ENCODE results near the gene DOCK1.

The DOCK1 gene

GRCh38 chr10:127462643-127463295, 557.5 kb downstream of the DOCK1 start:
- no peak for TF ChIP-seq CTCF (IDR thresholded peaks at IDR 0.05)
- H3K4me1 ChIP-seq = no peaks in the 10 kb centered on the region
- H3K9ac ChIP-seq = no peak overlapping the region
- H3K36me3 ChIP-seq (ENCODE audit: control insufficient read depth, insufficient read depth, low read length) = no peaks in the 10 kb centered on the region
- no peaks in the 10 kb centered on the region for H3K27me3 ChIP-seq (ENCODE audit: control insufficient read depth, insufficient read depth, low read length)
- H3K27ac ChIP-seq = no peak overlapping the region
- no peaks in the 10 kb centered on the region for H3K9me3 ChIP-seq (ENCODE audit: control insufficient read depth, low read length)
- H3K4me3 ChIP-seq (ENCODE audit: low read depth, low read length) = no peak overlapping the region
- no peak overlapping the region for H2AFZ ChIP-seq
- H3K79me2 ChIP-seq = no peaks in the 10 kb centered on the region
- no peak overlapping the region for H3K4me2 ChIP-seq (ENCODE audit: low read length)

GRCh38 chr10:127463548-127463947, 558.3 kb downstream of the DOCK1 start:
- Histone ChIP-seq H3K9me3 (ENCODE audit: control insufficient read depth, low read length) (no peaks in the 10 kb centered on the region), H3K27me3 (ENCODE audit: control insufficient read depth, insufficient read depth, low read length) (no peaks in the 10 kb centered on the region), H3K27ac (no peak overlapping the region), H3K4me2 (ENCODE audit: low read length) (no peak overlapping the region), H3K4me1 (no peaks in the 10 kb centered on the region), H3K4me3 (ENCODE audit: low read depth, low read length) (no peak overlapping the region), H2AFZ (no peak overlapping the region), H3K79me2 (no peaks in the 10 kb centered on the region), H3K36me3 (ENCODE audit: control insufficient read depth, insufficient read depth, low read length) (no peaks in the 10 kb centered on the region), H3K9ac (no peak overlapping the region)
- no peak for TF ChIP-seq CTCF (IDR thresholded peaks at IDR 0.05)

- H3K36me3 ChIP-seq (ENCODE audit: control insufficient read depth, insufficient read depth, low read length) = no peaks in the 10 kb centered on the region
- H2AFZ ChIP-seq = no peak overlapping the region
- no peak for TF ChIP-seq CTCF (IDR thresholded peaks at IDR 0.05)
- H3K27ac ChIP-seq = no peak overlapping the region
- no peak overlapping the region for H3K4me2 ChIP-seq (ENCODE audit: low read length)
- no peaks in the 10 kb centered on the region for H3K79me2 ChIP-seq
- H3K27me3 ChIP-seq (ENCODE audit: control insufficient read depth, insufficient read depth, low read length) = no peaks in the 10 kb centered on the region
- H3K9me3 ChIP-seq (ENCODE audit: control insufficient read depth, low read length) = no peaks in the 10 kb centered on the region
- H3K4me3 ChIP-seq (ENCODE audit: low read depth, low read length) = no peak overlapping the region
- H3K4me1 ChIP-seq = no peaks in the 10 kb centered on the region
- no peak overlapping the region for H3K9ac ChIP-seq
Observed at GRCh38 chr10:127464561-127464960, 559.3 kb downstream of the DOCK1 start.

GRCh38 chr10:127467811-127468210, 562.6 kb downstream of the DOCK1 start:
- H3K27me3 ChIP-seq (ENCODE audit: control insufficient read depth, insufficient read depth, low read length) = no peaks in the 10 kb centered on the region
- H3K4me2 ChIP-seq (ENCODE audit: low read length) = no peak overlapping the region
- H3K4me1 ChIP-seq = no peaks in the 10 kb centered on the region
- H3K27ac ChIP-seq = no peak overlapping the region
- no peak for TF ChIP-seq CTCF (IDR thresholded peaks at IDR 0.05)
- no peaks in the 10 kb centered on the region for H3K9me3 ChIP-seq (ENCODE audit: control insufficient read depth, low read length)
- H3K36me3 ChIP-seq (ENCODE audit: control insufficient read depth, insufficient read depth, low read length) = no peaks in the 10 kb centered on the region
- no peaks in the 10 kb centered on the region for H3K79me2 ChIP-seq
- H3K9ac ChIP-seq = no peak overlapping the region
- no peak overlapping the region for H3K4me3 ChIP-seq (ENCODE audit: low read depth, low read length)
- H2AFZ ChIP-seq = no peak overlapping the region

- Histone ChIP-seq H2AFZ (no peak overlapping the region), H3K27ac (no peak overlapping the region), H3K9me3 (ENCODE audit: control insufficient read depth, low read length) (no peaks in the 10 kb centered on the region), H3K9ac (no peak overlapping the region), H3K4me3 (ENCODE audit: low read depth, low read length) (no peak overlapping the region), H3K36me3 (ENCODE audit: control insufficient read depth, insufficient read depth, low read length) (no peaks in the 10 kb centered on the region), H3K4me2 (ENCODE audit: low read length) (no peak overlapping the region), H3K79me2 (no peaks in the 10 kb centered on the region), H3K4me1 (no peaks in the 10 kb centered on the region), H3K27me3 (ENCODE audit: control insufficient read depth, insufficient read depth, low read length) (no peaks in the 10 kb centered on the region)
- TF ChIP-seq CTCF (IDR thresholded peaks at IDR 0.05) = no peak
Observed at GRCh38 chr10:127468632-127469031, 563.4 kb downstream of the DOCK1 start.

Data from parathyroid adenoma (tissue), 2 donors.